GM12878 (cell line): ENCODE data around the gene LRRFIP2. TPM values are rescaled to one million over a fixed set of nuclear protein-coding genes. Genes with fewer than 3 reads are reported as not detected.

Experiments
- ATAC-seq: fragments of 200-7000 bp; cut with Tn5 transposase; 3 replicates; pipeline ENCODE4 v1.9.1; 2020; ENCODE audit warnings: mild to moderate bottlenecking, moderate library complexity
- BruUV-seq: library from RNA; stranded (reverse); fragments of 400-500 nt; replicated peaks from 2 replicates; lab custom pipeline; 2021; lab: Mats Ljungman, UMichigan
- CTCF ChIA-PET: fragments of 300-600 bp; sonication (Branson Sonifier 250); formaldehyde crosslinking; extraction: SDS; loops from one replicate; lab custom pipeline; 2021; ENCODE audit warnings: inconsistent platforms; lab: Yijun Ruan, JAX
- POLR2A ChIA-PET: fragments of 350-600 bp; formaldehyde crosslinking; extraction: SDS; loops from one replicate; lab custom pipeline; 2021; ENCODE audit warnings: inconsistent platforms; lab: Charles Lee
- RAD21 ChIA-PET: fragments of 300-600 bp; sonication (Branson Sonifier 250); formaldehyde crosslinking; loops from one replicate; lab custom pipeline; 2023; ENCODE audit warnings: antibody characterized with exemption; ENCODE audit not compliant: unreplicated experiment; lab: Charles Lee
- SMC1A ChIA-PET: fragments of 300-600 bp; sonication (Branson Sonifier 250); formaldehyde crosslinking; loops from one replicate; lab custom pipeline; 2023; ENCODE audit not compliant: unreplicated experiment, uncharacterized antibody; lab: Charles Lee
- DNase-seq: peaks from one replicate; pipeline ENCODE4 v3.0.0-alpha.2; 2011; ENCODE audit warnings: low read depth, low spot score
- FAIRE-seq: peaks from 3 replicates; lab custom pipeline; 2011; peaks lifted over from hg19 to GRCh38; lab: Jason Lieb, UNC
- H2AFZ ChIP-seq: 2 replicates; pipeline ENCODE4 v1.6.0; 2011; ENCODE audit warnings: low read depth, low read length, control low read depth; ENCODE audit not compliant: control insufficient read depth
- H3K27ac ChIP-seq: 2 replicates; pipeline ENCODE4 v1.5.1; 2011; ENCODE audit warnings: control low read depth; ENCODE audit not compliant: control insufficient read depth, insufficient read depth
- H3K27me3 ChIP-seq, 2 experiments: replicated peaks in 1 of 2; 2 replicates each; pipeline versions ENCODE4 v1.6.0 to v1.6.1; 2011; ENCODE audit warnings: low read length in 1 of 2; ENCODE audit not compliant: control insufficient read depth in 2 of 2, insufficient read depth in 2 of 2
- H3K36me3 ChIP-seq, 2 experiments: 2 replicates each; pipeline ENCODE4 v1.5.1; 2011; ENCODE audit warnings: low read length in 1 of 2; ENCODE audit not compliant: control insufficient read depth in 2 of 2, insufficient read depth in 2 of 2
- H3K4me1 ChIP-seq: 2 replicates; pipeline ENCODE4 v1.6.1; 2011; ENCODE audit warnings: mild to moderate bottlenecking, low read length, moderate library complexity, mixed read lengths; ENCODE audit not compliant: control insufficient read depth, insufficient read depth
- H3K4me2 ChIP-seq: 2 replicates; pipeline ENCODE4 v1.6.0; 2011; ENCODE audit warnings: control low read depth; ENCODE audit not compliant: control insufficient read depth, insufficient read depth
- H3K4me3 ChIP-seq: fragments of 200-600 bp; sonication (generic); 2 replicates; pipeline ENCODE4 v1.5.1; 2016
- H3K79me2 ChIP-seq: 2 replicates; pipeline ENCODE4 v1.6.0; 2011; ENCODE audit warnings: low read length; ENCODE audit not compliant: control insufficient read depth, insufficient read depth
- H3K9ac ChIP-seq: 2 replicates; pipeline ENCODE4 v1.8.0; 2011; ENCODE audit warnings: low read length, control low read depth, mixed read lengths; ENCODE audit not compliant: control insufficient read depth, insufficient read depth
- H3K9me3 ChIP-seq: replicated peaks from 3 replicates; pipeline ENCODE4 v1.5.1; 2011; ENCODE audit warnings: mild to moderate bottlenecking, low read length; ENCODE audit not compliant: control insufficient read depth, insufficient read depth
- H4K20me1 ChIP-seq: 2 replicates; pipeline ENCODE4 v1.6.0; 2011; ENCODE audit not compliant: control insufficient read depth, insufficient read depth
- ATF3 ChIP-seq: IDR thresholded peaks from 2 replicates; pipeline ENCODE4 v1.6.1; 2011; ENCODE audit warnings: low read depth, mild to moderate bottlenecking, low read length, moderate library complexity, borderline replicate concordance; ENCODE audit errors: extremely low read depth
- CEBPB ChIP-seq, 2 experiments: fragments of 150-350 bp in 1 of 2; IDR thresholded peaks; 2 replicates each; pipeline ENCODE4 v1.6.1; 2012 to 2014; ENCODE audit warnings: low read depth in 2 of 2, low read length in 2 of 2, borderline replicate concordance in 1 of 2, inconsistent platforms in 1 of 2
- DPF2 ChIP-seq: fragments of 450-650 bp; IDR thresholded peaks from 2 replicates; pipeline ENCODE4 v1.6.1; 2017; ENCODE audit warnings: mild to moderate bottlenecking
- EP300 ChIP-seq, 2 experiments: fragments of 150-350 bp in 1 of 2; IDR thresholded peaks; 2 replicates each; pipeline ENCODE4 v1.6.1; 2011 to 2012; ENCODE audit warnings: low read depth in 2 of 2, low read length in 2 of 2, borderline replicate concordance in 1 of 2, improper control_type of control experiment in 1 of 2, inconsistent platforms in 1 of 2; ENCODE audit not compliant: control insufficient read depth in 1 of 2
- HDAC6 ChIP-seq: fragments of 200-600 bp; sonication (generic); IDR thresholded peaks from one replicate; pipeline ENCODE4 v1.8.0; 2017; ENCODE audit warnings: antibody characterized with exemption; ENCODE audit not compliant: unreplicated experiment
- KDM1A ChIP-seq: fragments of 200-600 bp; sonication (generic); IDR thresholded peaks from 2 replicates; pipeline ENCODE4 v1.6.1; 2016; ENCODE audit warnings: borderline replicate concordance
- PRDM15 ChIP-seq: fragments of 450-650 bp; formaldehyde crosslinking; IDR thresholded peaks from 2 replicates; pipeline ENCODE4 v1.4.0; 2020; ENCODE audit warnings: mild to moderate bottlenecking, moderate library complexity
- RB1 ChIP-seq: fragments of 450-650 bp; formaldehyde crosslinking; IDR thresholded peaks from 2 replicates; pipeline ENCODE4 v1.6.1; 2017; ENCODE audit warnings: mild to moderate bottlenecking, borderline replicate concordance
- SIN3A ChIP-seq: IDR thresholded peaks from 2 replicates; pipeline ENCODE4 v1.6.1; 2012; ENCODE audit warnings: low read depth, low read length, improper control_type of control experiment
- SIX5 ChIP-seq: IDR thresholded peaks from 2 replicates; pipeline ENCODE4 v1.6.1; 2011; ENCODE audit warnings: mild to moderate bottlenecking, low read depth, low read length, moderate library complexity; ENCODE audit not compliant: severe bottlenecking
- TCF12 ChIP-seq: IDR thresholded peaks from 2 replicates; pipeline ENCODE4 v1.6.1; 2011; ENCODE audit warnings: low read depth, mild to moderate bottlenecking, low read length
- TCF3 ChIP-seq: IDR thresholded peaks from 2 replicates; pipeline ENCODE4 v1.6.1; 2012; ENCODE audit warnings: low read depth, mild to moderate bottlenecking, low read length, borderline replicate concordance; ENCODE audit not compliant: insufficient read depth
- ZBTB4 ChIP-seq: fragments of 450-650 bp; formaldehyde crosslinking; IDR thresholded peaks from 2 replicates; pipeline ENCODE4 v1.4.0; 2022; ENCODE audit warnings: mild to moderate bottlenecking, moderate library complexity
- ZZZ3 ChIP-seq: IDR thresholded peaks from 2 replicates; pipeline ENCODE4 v1.6.1; 2011; ENCODE audit warnings: low read depth; ENCODE audit not compliant: control insufficient read depth, insufficient read length
- WGBS: methylation state at CpG from one replicate; pipeline ENCODE4 v1.1.6; 2016; ENCODE audit warnings: low lambda C conversion rate; ENCODE audit not compliant: insufficient replicate concordance, insufficient coverage; ENCODE audit errors: missing lambda C conversion rate; 5-methylcytosine and 5-hydroxymethylcytosine counted together
- in situ Hi-C: fragments of 300-500 bp; cut with MboI; formaldehyde crosslinking; loops from 9 replicates; pipeline ENCODE4 v1.14.3; 2018; ENCODE audit warnings: mixed read lengths
- intact Hi-C: fragments of 100-400 bp; cut with micrococcal nuclease; formaldehyde crosslinking; loops from one replicate; pipeline ENCODE4 v1.14.2; 2022; ENCODE audit not compliant: unreplicated experiment
- polyA plus RNA-seq, 11 experiments: library from polyadenylated mRNA; depleted of rRNA in 4 of 11; unstranded in 6 of 11; stranded (reverse) in 5 of 11; fragments of >200 nt; fragmentation: Nextera tagmentation in 4 of 11; fragmentation: Illumina TruSeq in 1 of 11; extraction: Ambion mirVana in 4 of 11; extraction: Trizol in 1 of 11; gene quantifications; 1 replicate in 1 of 11; 2 replicates in 10 of 11; pipeline versions ENCODE4 v1.2.1 to v1.2.3, GENCODE V29; 2011 to 2016; ENCODE audit warnings: inconsistent platforms in 2 of 11, missing spikeins in 2 of 11, low read depth in 1 of 11
- total RNA-seq, 4 experiments: library from RNA; depleted of rRNA in 3 of 4; stranded (reverse); fragments of >200 nt in 3 of 4; fragmentation: Illumina TruSeq in 1 of 4; extraction: Trizol in 1 of 4; gene quantifications; 2 replicates each; pipeline versions ENCODE4 v1.2.1 to v1.2.3, GENCODE V29; 2013 to 2021

The LRRFIP2 gene
- total and polyA plus RNA-seq, 10 of the 15 experiments (the other 5 are each of a cell fraction or from before 2014, with no cell fraction given) = 9.7 to 46.9 (median 38.1) TPM

- ATAC-seq (no peak), FAIRE-seq (no peak), DNase-seq (no peak)
- Histone ChIP-seq H3K36me3 (no peaks in the 10 kb centered on the region), H3K4me1 (peaks cover 20% of the 10 kb centered on the region), H3K27me3 (no peaks in the 10 kb centered on the region), H3K9me3 (no peaks in the 10 kb centered on the region), H4K20me1 (no peaks in the 10 kb centered on the region), H2AFZ (no peak overlapping the region), H3K9ac (no peak overlapping the region), H3K79me2 (no peaks in the 10 kb centered on the region), H3K4me2 (no peak overlapping the region), H3K27ac (no peak overlapping the region), H3K4me3 (no peak overlapping the region)
- POLR2A ChIA-PET = no interaction called here
- RAD21 ChIA-PET = no interaction called here
- no TSS peak for BruUV-seq
- intact Hi-C loops = no loop called here
- WGBS = 93% methylated on average over 1 of the region's 1 CpG
- SMC1A ChIA-PET = interaction anchor here (1.9 kb wide), 1 partner anchor 12 kb away, joined by 4 read pairs; no protein-coding TSS in a partner anchor
- CTCF ChIA-PET = no interaction called here
- in situ Hi-C loops = no loop called here
- TF ChIP-seq CEBPB (IDR thresholded peaks at IDR 0.05; ENCODE audit: borderline replicate concordance in 1 of 2, low read depth in 2 of 2, low read length in 2 of 2) (no peak), TCF3 (no peak), ATF3 (no peak), PRDM15 (CRISPR knock-in tag) (no peak), ZBTB4 (no peak), ZZZ3 (no peak), DPF2 (no peak), SIX5 (no peak), TCF12 (no peak), EP300 (IDR thresholded peaks at IDR 0.05; ENCODE audit: borderline replicate concordance in 1 of 2, control insufficient read depth in 1 of 2, low read depth in 2 of 2, low read length in 2 of 2) (no peak), SIN3A (no peak), HDAC6 (no peak), RB1 (no peak), KDM1A (no peak)
Observed at GRCh38 chr3:37135561-37135960, 38.8 kb downstream of the LRRFIP2 start.
